Cardiac fibroblast (primary cell): Measurements from ENCODE around the gene OOSP2.

ENCODE experiments used
- DNase-seq, 2 donors: peaks; one replicate each; pipeline versions ENCODE4 v3.0.0 to v3.0.0-alpha.2; 2010; ENCODE audit warnings: low read depth in 2 of 2
- H3K4me3 ChIP-seq, 2 donors: replicated peaks in 1 of 2; 1 replicate in 1 of 2; 2 replicates in 1 of 2; pipeline ENCODE4 v1.5.1; 2011; ENCODE audit warnings: low read depth in 2 of 2, low read length in 2 of 2, mild to moderate bottlenecking in 2 of 2, moderate library complexity in 1 of 2
- TF ChIP-seq, protein P1 (sequence below): IDR thresholded peaks from one replicate; pipeline ENCODE4 v1.5.1; 2011; ENCODE audit warnings: low read depth, mild to moderate bottlenecking, low read length, inconsistent platforms

Gene OOSP2

GRCh38 chr11:60078745-60079144, 38.5 kb downstream of the OOSP2 start:
- TF ChIP-seq, protein P1, sequence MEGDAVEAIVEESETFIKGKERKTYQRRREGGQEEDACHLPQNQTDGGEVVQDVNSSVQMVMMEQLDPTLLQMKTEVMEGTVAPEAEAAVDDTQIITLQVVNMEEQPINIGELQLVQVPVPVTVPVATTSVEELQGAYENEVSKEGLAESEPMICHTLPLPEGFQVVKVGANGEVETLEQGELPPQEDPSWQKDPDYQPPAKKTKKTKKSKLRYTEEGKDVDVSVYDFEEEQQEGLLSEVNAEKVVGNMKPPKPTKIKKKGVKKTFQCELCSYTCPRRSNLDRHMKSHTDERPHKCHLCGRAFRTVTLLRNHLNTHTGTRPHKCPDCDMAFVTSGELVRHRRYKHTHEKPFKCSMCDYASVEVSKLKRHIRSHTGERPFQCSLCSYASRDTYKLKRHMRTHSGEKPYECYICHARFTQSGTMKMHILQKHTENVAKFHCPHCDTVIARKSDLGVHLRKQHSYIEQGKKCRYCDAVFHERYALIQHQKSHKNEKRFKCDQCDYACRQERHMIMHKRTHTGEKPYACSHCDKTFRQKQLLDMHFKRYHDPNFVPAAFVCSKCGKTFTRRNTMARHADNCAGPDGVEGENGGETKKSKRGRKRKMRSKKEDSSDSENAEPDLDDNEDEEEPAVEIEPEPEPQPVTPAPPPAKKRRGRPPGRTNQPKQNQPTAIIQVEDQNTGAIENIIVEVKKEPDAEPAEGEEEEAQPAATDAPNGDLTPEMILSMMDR, result no peak
- no peak overlapping the region for H3K4me3 ChIP-seq

GRCh38 chr11:60080535-60080934, 40.3 kb downstream of the OOSP2 start:
- H3K4me3 ChIP-seq, result no peak overlapping the region
- no peak for DNase-seq
- TF ChIP-seq, protein P1, result no peak

More at GRCh38 chr11:60078745-60079144, 38.5 kb downstream of the OOSP2 start:
- no peak for DNase-seq

- no peak overlapping the region for H3K4me3 ChIP-seq
- TF ChIP-seq, protein P1, result no peak
- DNase-seq, result no peak
These were observed 44.5 kb downstream of the OOSP2 start for GRCh38 chr11:60084631-60085273.

GRCh38 chr11:60085909-60086308, 45.7 kb downstream of the OOSP2 start:
- TF ChIP-seq, protein P1, result no peak
- H3K4me3 ChIP-seq, result no peak overlapping the region
- DNase-seq, result no peak

DNA sequence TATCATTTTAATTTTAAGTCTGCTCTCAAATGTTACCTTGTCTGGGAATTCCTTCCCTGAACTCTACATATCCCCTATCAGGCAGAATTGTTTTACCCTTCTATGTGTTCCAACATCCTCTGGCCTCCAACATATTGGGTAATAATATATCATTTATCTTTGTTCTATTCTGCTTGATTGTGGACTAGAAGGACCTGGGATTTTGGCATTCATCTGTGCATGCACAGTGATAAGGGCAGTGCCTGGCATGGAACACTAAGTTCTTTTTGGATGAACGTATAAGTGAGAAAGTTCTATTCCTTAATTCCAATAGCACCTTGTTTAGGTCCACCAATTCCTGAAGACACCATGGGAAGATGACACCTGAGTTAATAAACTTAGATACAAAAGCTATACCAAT, 47.0 kb downstream of the OOSP2 start:
- no peak overlapping the region for H3K4me3 ChIP-seq
- DNase-seq, result no peak
- TF ChIP-seq, protein P1, result no peak

DNA sequence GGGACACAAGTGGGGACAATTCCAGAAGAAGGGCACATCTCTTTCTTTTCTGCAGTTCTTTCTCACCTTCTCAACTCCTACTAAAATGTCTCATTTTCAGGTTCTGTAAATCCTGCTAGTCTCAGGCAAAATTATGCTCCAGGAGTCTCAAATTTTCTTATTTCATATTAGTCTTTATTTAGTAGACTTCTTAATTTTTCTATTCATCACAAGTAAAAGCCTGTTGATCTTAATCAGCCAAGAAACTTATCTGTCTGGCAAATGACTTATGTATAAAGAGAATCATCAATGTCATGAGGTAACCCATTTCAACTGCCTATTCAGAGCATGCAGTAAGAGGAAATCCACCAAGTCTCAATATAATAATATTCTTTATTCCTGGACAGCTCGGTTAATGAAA, 48.2 kb downstream of the OOSP2 start, which contains the start of gene MS4A2:
TSS of gene MS4A2 (plus strand) at position 301 of the 400 bp plus-strand sequence. CDS start 102 bp downstream, outside the sequence.
- DNase-seq, result no peak
- no peak within 1 kb of the TSS for H3K4me3 ChIP-seq

More for the DNA sequence above, 48.2 kb downstream of the OOSP2 start, which contains the start of gene MS4A2:
- TF ChIP-seq, protein P1, result no peak
